ENCODE data around the gene SPAG16. TPM values are rescaled to one million over a fixed set of nuclear protein-coding genes. Genes with fewer than 3 reads are reported as not detected.
A peak's percentile ranks its signal among the peaks of the same experiment; 100 is the strongest.

SPAG16 gene
- total and polyA plus RNA-seq, 9 donors: 17.3 to 29.0 (median 18.8) TPM

DNA sequence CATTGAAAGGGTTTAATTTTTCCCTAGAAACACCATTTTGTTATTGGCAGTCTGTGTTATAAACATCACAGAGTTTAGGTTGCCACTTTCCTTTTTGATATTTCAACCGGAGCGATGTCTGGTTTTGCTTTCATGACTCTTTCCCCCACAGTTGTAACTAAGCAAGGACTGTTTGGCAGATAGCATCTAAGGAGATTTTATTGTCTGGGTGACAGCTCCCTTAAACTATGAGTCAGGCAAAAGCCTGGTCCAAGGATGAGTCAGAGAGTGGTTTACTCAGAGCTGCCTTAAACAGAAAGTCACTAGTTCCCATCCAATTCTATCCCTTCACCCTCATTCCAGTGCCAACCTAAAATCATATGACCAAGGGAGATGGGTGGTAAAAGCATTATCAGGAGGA lies 785.0 kb downstream of the SPAG16 start:
- Histone ChIP-seq H3K4me1 (ENCODE audit: control insufficient read depth, insufficient read depth, low read length) (no peaks in the 10 kb centered on the region), H3K27ac (ENCODE audit: low read length) (no peak overlapping the region), H3K36me3 (ENCODE audit: control insufficient read depth, insufficient read depth, low read length) (no peaks in the 10 kb centered on the region), H3K9me3 (replicated peaks; ENCODE audit: control insufficient read depth, low read depth, low read length) (no peaks in the 10 kb centered on the region), H3K4me3 (ENCODE audit: low read length) (no peak overlapping the region), H3K27me3 (ENCODE audit: control insufficient read depth, insufficient read depth, low read length) (no peaks in the 10 kb centered on the region)
- DNase-seq: peak; percentile 83
- WGBS (ENCODE audit: insufficient coverage): no CpG with 5 or more reads among the region's 2 CpGs

GRCh38 chr2:214075456-214075855 lies 791.2 kb downstream of the SPAG16 start:
- Histone ChIP-seq H3K27me3 (ENCODE audit: control insufficient read depth, insufficient read depth, low read length) (no peaks in the 10 kb centered on the region), H3K4me3 (ENCODE audit: low read length) (no peak overlapping the region), H3K4me1 (ENCODE audit: control insufficient read depth, insufficient read depth, low read length) (no peaks in the 10 kb centered on the region), H3K9me3 (replicated peaks; ENCODE audit: control insufficient read depth, low read depth, low read length) (no peaks in the 10 kb centered on the region), H3K36me3 (ENCODE audit: control insufficient read depth, insufficient read depth, low read length) (no peaks in the 10 kb centered on the region), H3K27ac (ENCODE audit: low read length) (no peak overlapping the region)
- peak; percentile 7 for DNase-seq
- no CpG with 5 or more reads among the region's 6 CpGs for WGBS (ENCODE audit: insufficient coverage)

GRCh38 chr2:214076527-214076926 lies 792.3 kb downstream of the SPAG16 start:
- Histone ChIP-seq H3K36me3 (ENCODE audit: control insufficient read depth, insufficient read depth, low read length) (no peaks in the 10 kb centered on the region), H3K4me1 (ENCODE audit: control insufficient read depth, insufficient read depth, low read length) (no peaks in the 10 kb centered on the region), H3K27me3 (ENCODE audit: control insufficient read depth, insufficient read depth, low read length) (no peaks in the 10 kb centered on the region), H3K4me3 (ENCODE audit: low read length) (no peak overlapping the region), H3K27ac (ENCODE audit: low read length) (no peak overlapping the region), H3K9me3 (replicated peaks; ENCODE audit: control insufficient read depth, low read depth, low read length) (no peaks in the 10 kb centered on the region)
- WGBS (ENCODE audit: insufficient coverage): 71% methylated on average over 1 of the region's 1 CpG
- no peak for DNase-seq

GRCh38 chr2:214077727-214078126 lies 793.5 kb downstream of the SPAG16 start:
- whole genome bisulfite sequencing (ENCODE audit: insufficient coverage): no CpG with 5 or more reads among the region's 1 CpG
- H3K9me3 ChIP-seq (replicated peaks; ENCODE audit: control insufficient read depth, low read depth, low read length): no peaks in the 10 kb centered on the region
- no peak overlapping the region for H3K4me3 ChIP-seq (ENCODE audit: low read length)
- H3K27ac ChIP-seq (ENCODE audit: low read length): no peak overlapping the region
- no peak for DNase-seq
- no peaks in the 10 kb centered on the region for H3K27me3 ChIP-seq (ENCODE audit: control insufficient read depth, insufficient read depth, low read length)
- H3K4me1 ChIP-seq (ENCODE audit: control insufficient read depth, insufficient read depth, low read length): no peaks in the 10 kb centered on the region
- H3K36me3 ChIP-seq (ENCODE audit: control insufficient read depth, insufficient read depth, low read length): no peaks in the 10 kb centered on the region

DNA sequence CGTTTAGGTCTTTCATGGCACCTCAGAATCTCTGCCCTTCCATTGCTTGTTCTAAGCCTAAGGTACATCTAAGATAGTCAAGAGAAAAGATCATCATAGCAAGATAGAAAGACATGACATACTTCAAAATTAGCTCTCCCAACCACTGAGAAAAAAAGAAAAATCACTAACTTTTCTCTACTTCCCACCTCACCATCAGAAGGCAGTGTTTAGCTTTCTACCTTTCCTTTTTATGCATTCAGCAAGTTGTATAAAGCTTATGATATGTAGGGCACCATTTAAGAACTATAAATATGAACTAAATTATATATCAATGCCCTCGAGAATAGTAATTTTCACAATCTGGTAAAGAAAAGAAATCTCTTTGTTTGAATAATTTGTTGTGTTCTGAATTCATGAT lies 794.8 kb downstream of the SPAG16 start:
- no peak overlapping the region for H3K27ac ChIP-seq (ENCODE audit: low read length)
- no peaks in the 10 kb centered on the region for H3K4me1 ChIP-seq (ENCODE audit: control insufficient read depth, insufficient read depth, low read length)
- no peak overlapping the region for H3K4me3 ChIP-seq (ENCODE audit: low read length)
- H3K36me3 ChIP-seq (ENCODE audit: control insufficient read depth, insufficient read depth, low read length): no peaks in the 10 kb centered on the region
- no peak for DNase-seq
- H3K9me3 ChIP-seq (replicated peaks; ENCODE audit: control insufficient read depth, low read depth, low read length): no peaks in the 10 kb centered on the region
- no peaks in the 10 kb centered on the region for H3K27me3 ChIP-seq (ENCODE audit: control insufficient read depth, insufficient read depth, low read length)
- no CpG with 5 or more reads among the region's 2 CpGs for WGBS (ENCODE audit: insufficient coverage)

GRCh38 chr2:214088536-214088935 lies 804.3 kb downstream of the SPAG16 start:
- no CpG with 5 or more reads among the region's 1 CpG for WGBS (ENCODE audit: insufficient coverage)
- Histone ChIP-seq H3K27ac (ENCODE audit: low read length) (no peak overlapping the region), H3K27me3 (ENCODE audit: control insufficient read depth, insufficient read depth, low read length) (no peaks in the 10 kb centered on the region), H3K9me3 (replicated peaks; ENCODE audit: control insufficient read depth, low read depth, low read length) (no peaks in the 10 kb centered on the region), H3K4me1 (ENCODE audit: control insufficient read depth, insufficient read depth, low read length) (no peaks in the 10 kb centered on the region), H3K4me3 (ENCODE audit: low read length) (no peak overlapping the region), H3K36me3 (ENCODE audit: control insufficient read depth, insufficient read depth, low read length) (no peaks in the 10 kb centered on the region)
- DNase-seq: peak; percentile 16

DNA sequence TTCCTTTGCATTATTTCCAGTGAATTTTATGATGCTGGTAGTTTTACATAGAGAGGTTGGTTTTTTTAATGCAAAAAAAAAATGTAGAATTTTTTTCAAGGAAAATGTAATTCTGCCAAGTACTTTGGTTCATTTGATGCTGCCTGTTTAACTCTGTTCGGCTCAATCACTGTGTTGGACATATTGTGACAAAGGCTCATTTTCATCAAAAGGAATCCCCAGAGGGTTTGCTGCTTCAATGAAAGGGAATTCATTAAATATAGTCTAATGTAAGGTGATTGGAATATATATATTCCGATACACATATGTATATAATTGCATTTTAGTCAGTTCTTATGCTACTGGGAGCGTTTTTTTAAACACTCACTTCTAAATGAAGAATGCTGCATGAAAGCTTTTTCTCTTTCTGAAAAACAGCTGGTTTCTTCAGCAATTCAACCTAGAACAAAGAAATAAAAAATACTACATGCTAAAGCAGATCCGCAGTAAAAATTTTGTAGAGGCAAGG lies 812.0 kb downstream of the SPAG16 start:
- H3K27ac ChIP-seq (ENCODE audit: low read length): no peak overlapping the region
- H3K4me1 ChIP-seq (ENCODE audit: control insufficient read depth, insufficient read depth, low read length): no peaks in the 10 kb centered on the region
- H3K4me3 ChIP-seq (ENCODE audit: low read length): no peak overlapping the region
- no peaks in the 10 kb centered on the region for H3K27me3 ChIP-seq (ENCODE audit: control insufficient read depth, insufficient read depth, low read length)
- H3K36me3 ChIP-seq (ENCODE audit: control insufficient read depth, insufficient read depth, low read length): no peaks in the 10 kb centered on the region
- no peaks in the 10 kb centered on the region for H3K9me3 ChIP-seq (replicated peaks; ENCODE audit: control insufficient read depth, low read depth, low read length)
- no CpG with 5 or more reads among the region's 4 CpGs for WGBS (ENCODE audit: insufficient coverage)
- DNase-seq: no peak

DNA sequence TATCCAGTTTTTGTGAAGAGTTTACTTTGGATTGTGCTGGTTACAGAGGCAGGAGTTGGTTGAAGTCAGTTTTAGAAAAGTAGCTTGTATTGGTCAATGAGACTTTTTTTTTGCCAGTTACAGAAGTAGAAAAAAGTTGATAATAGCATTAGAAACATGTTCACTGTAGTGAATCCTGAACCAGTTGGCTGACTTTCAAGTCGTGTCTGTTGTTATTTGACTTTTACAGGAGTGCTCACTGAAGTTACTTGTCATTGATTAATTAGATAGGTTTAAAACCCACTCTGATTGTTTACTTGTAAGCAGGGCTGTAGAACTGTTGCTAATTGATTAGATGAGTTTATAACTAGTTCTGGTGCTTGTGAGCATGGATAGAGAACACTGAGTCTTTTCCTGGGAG lies 814.5 kb downstream of the SPAG16 start:
- Histone ChIP-seq H3K27me3 (ENCODE audit: control insufficient read depth, insufficient read depth, low read length) (no peaks in the 10 kb centered on the region), H3K36me3 (ENCODE audit: control insufficient read depth, insufficient read depth, low read length) (no peaks in the 10 kb centered on the region), H3K4me3 (ENCODE audit: low read length) (no peak overlapping the region), H3K27ac (ENCODE audit: low read length) (no peak overlapping the region), H3K9me3 (replicated peaks; ENCODE audit: control insufficient read depth, low read depth, low read length) (no peaks in the 10 kb centered on the region), H3K4me1 (ENCODE audit: control insufficient read depth, insufficient read depth, low read length) (no peaks in the 10 kb centered on the region)
- no peak for DNase-seq
- whole genome bisulfite sequencing (ENCODE audit: insufficient coverage): 0% methylated on average over 1 of the region's 1 CpG

DNA sequence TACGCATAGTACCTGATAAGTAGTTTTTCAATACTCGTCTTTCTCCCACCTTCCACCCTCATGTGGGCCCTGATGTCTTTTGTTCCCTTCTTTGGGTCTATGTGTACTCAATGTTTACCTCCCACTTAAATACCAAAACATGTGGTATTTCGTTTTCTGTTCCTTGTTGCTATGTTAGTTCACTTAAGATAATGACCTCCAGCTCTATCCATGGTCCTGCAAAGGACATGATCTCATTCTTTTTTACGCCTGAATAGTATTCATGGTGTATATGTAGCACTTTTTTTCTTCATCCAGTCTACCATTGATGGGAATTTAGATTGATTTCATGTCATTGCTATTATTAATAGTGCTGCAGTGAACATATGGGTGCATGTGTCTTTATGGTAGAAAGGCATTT lies 816.2 kb downstream of the SPAG16 start:
- WGBS (ENCODE audit: insufficient coverage): no CpG with 5 or more reads among the region's 4 CpGs

GRCh38 chr2:214103276-214104001 lies 819.2 kb downstream of the SPAG16 start:
- Histone ChIP-seq H3K9me3 (replicated peaks; ENCODE audit: control insufficient read depth, low read depth, low read length) (no peaks in the 10 kb centered on the region), H3K27me3 (ENCODE audit: control insufficient read depth, insufficient read depth, low read length) (no peaks in the 10 kb centered on the region), H3K4me3 (ENCODE audit: low read length) (no peak overlapping the region), H3K4me1 (ENCODE audit: control insufficient read depth, insufficient read depth, low read length) (no peaks in the 10 kb centered on the region), H3K27ac (ENCODE audit: low read length) (no peak overlapping the region), H3K36me3 (ENCODE audit: control insufficient read depth, insufficient read depth, low read length) (no peaks in the 10 kb centered on the region)
- WGBS (ENCODE audit: insufficient coverage): 11% methylated on average over 3 of the region's 5 CpGs
- peak; percentile 8 for DNase-seq

More for the DNA sequence above, 816.2 kb downstream of the SPAG16 start:
- Histone ChIP-seq H3K36me3 (ENCODE audit: control insufficient read depth, insufficient read depth, low read length) (no peaks in the 10 kb centered on the region), H3K4me1 (ENCODE audit: control insufficient read depth, insufficient read depth, low read length) (no peaks in the 10 kb centered on the region), H3K27ac (ENCODE audit: low read length) (no peak overlapping the region), H3K9me3 (replicated peaks; ENCODE audit: control insufficient read depth, low read depth, low read length) (no peaks in the 10 kb centered on the region), H3K27me3 (ENCODE audit: control insufficient read depth, insufficient read depth, low read length) (no peaks in the 10 kb centered on the region), H3K4me3 (ENCODE audit: low read length) (no peak overlapping the region)
- no peak for DNase-seq
